ENCODE measurements around the gene TEX12. TPM values are rescaled to one million over a fixed set of nuclear protein-coding genes. Genes with fewer than 3 reads are reported as not detected.
"Not testable (repeated sequence)": the region's sequence is repeated elsewhere in the genome, so short reads cannot be mapped to it uniquely, and the experiment has no call there.

Gene TEX12
- total RNA-seq, 2 donors from 2014 or later = not detected

DNA sequence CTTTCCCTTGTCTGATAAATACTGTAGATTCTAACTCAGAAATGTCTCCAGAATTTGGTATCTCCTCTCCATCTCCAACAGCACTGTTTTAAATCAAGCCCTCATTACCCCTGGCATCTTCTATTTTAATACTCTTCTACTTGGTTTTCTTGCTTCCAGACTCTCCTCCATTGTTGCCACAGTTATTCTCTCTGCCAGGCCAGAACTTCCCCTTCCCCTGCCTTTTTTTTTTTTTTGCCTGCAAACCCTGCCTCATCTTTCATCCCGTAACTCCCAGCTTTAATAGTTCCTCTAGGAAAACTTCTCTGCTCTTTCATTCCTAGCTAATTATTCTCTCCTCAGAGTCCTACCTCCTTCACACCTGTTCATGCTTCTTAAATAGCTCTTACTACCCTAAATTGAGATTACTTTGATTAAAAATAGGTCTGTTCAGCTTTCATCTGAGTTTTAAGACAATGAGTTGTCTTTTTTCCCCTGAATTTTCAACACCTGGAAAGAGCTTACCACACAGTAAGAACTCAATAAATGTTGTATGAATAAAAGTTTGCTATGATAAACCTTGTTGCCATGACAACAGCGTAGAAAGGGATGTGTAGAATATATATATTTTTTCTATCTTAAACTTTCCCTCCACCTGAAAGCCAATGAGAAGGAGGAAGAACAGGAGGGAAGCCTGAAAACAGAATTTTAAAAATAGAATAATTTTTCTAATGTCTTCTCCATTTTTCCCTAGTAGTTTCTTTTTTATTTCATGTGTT, 6.9 kb upstream of the TEX12 start:
- WGBS, 2 donors = 64 to 69% methylated on average over 2 of the region's 2 CpGs
- H3K27me3 ChIP-seq = no peaks in the 10 kb centered on the region
- no peaks in the 10 kb centered on the region for H3K4me1 ChIP-seq
- TF ChIP-seq, protein P1, sequence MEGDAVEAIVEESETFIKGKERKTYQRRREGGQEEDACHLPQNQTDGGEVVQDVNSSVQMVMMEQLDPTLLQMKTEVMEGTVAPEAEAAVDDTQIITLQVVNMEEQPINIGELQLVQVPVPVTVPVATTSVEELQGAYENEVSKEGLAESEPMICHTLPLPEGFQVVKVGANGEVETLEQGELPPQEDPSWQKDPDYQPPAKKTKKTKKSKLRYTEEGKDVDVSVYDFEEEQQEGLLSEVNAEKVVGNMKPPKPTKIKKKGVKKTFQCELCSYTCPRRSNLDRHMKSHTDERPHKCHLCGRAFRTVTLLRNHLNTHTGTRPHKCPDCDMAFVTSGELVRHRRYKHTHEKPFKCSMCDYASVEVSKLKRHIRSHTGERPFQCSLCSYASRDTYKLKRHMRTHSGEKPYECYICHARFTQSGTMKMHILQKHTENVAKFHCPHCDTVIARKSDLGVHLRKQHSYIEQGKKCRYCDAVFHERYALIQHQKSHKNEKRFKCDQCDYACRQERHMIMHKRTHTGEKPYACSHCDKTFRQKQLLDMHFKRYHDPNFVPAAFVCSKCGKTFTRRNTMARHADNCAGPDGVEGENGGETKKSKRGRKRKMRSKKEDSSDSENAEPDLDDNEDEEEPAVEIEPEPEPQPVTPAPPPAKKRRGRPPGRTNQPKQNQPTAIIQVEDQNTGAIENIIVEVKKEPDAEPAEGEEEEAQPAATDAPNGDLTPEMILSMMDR (IDR thresholded peaks at IDR 0.05) = no peak
- TF ChIP-seq POLR2A (IDR thresholded peaks at IDR 0.05) = no peak
- no peak overlapping the region for H3K4me3 ChIP-seq
- DNase-seq (no peak), ATAC-seq (no peak)
- no peaks in the 10 kb centered on the region for H3K9me3 ChIP-seq
- H3K36me3 ChIP-seq (replicated peaks in 1 of 2; ENCODE audit: insufficient read depth in 1 of 2, low read depth in 2 of 2) = no peaks in the 10 kb centered on the region
- H3K27ac ChIP-seq = peak overlapping the region in 1 of 4 donors; percentile 60
- intact Hi-C loops (cut with DNase I) = no loop called here

DNA sequence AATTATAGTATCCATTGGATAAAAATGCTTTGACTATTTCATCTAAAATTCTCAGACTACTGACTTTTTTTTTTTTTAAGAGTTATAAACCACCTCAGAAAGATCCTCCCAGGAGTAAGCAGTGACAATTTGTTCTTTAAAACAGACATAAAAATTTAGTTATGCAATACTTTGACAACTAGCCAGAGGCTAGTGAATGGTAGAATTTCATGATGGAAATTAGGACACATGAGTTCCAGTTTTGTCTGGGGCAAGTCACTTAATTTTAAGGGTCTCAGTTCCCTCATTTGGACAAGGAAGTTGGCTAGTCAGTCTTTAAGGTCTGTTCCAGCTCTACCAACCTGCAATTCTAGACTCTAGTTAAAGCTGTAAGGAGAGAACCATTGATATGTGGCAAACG, 6.2 kb upstream of the TEX12 start:
- no peaks in the 10 kb centered on the region for H3K27me3 ChIP-seq
- no peaks in the 10 kb centered on the region for H3K36me3 ChIP-seq (replicated peaks in 1 of 2; ENCODE audit: insufficient read depth in 1 of 2, low read depth in 2 of 2)
- 28 to 50% methylated on average over 1 of the region's 1 CpG for WGBS, 2 donors
- no peaks in the 10 kb centered on the region for H3K4me1 ChIP-seq
- no peak overlapping the region for H3K27ac ChIP-seq
- H3K9me3 ChIP-seq = no peaks in the 10 kb centered on the region
- TF ChIP-seq POLR2A (IDR thresholded peaks at IDR 0.05) = no peak
- TF ChIP-seq, protein P1 (IDR thresholded peaks at IDR 0.05) = no peak
- intact Hi-C loops (cut with DNase I) = no loop called here
- DNase-seq = no peak
- no peak overlapping the region for H3K4me3 ChIP-seq
- no peak for ATAC-seq

DNA sequence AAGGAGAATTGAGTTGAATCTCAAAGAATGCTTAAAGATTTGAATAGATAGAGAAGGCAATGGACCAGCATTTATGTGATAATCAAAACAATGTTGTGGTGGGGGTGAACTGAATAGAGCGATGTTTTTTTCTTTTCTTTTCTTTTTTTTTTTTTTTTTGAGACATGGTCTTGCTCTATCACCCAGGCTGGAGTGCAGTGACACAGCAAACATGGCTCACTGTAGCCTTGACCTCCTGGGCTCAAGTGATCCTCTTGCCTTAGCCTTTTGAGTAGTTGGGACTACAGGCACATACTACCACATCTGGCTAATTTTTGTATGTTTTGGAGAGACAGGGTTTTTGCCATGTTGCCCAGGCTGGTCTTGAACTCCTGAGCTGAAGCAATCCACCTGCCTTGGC, 5.0 kb upstream of the TEX12 start:
- WGBS, 2 donors = 86 to 100% methylated on average over 1 of the region's 1 CpG
- H3K36me3 ChIP-seq (replicated peaks in 1 of 2; ENCODE audit: insufficient read depth in 1 of 2, low read depth in 2 of 2); intact Hi-C loops (cut with DNase I); H3K4me3 ChIP-seq; H3K27ac ChIP-seq; H3K4me1 ChIP-seq; DNase-seq; H3K27me3 ChIP-seq; ATAC-seq; H3K9me3 ChIP-seq: not testable (repeated sequence)

DNA sequence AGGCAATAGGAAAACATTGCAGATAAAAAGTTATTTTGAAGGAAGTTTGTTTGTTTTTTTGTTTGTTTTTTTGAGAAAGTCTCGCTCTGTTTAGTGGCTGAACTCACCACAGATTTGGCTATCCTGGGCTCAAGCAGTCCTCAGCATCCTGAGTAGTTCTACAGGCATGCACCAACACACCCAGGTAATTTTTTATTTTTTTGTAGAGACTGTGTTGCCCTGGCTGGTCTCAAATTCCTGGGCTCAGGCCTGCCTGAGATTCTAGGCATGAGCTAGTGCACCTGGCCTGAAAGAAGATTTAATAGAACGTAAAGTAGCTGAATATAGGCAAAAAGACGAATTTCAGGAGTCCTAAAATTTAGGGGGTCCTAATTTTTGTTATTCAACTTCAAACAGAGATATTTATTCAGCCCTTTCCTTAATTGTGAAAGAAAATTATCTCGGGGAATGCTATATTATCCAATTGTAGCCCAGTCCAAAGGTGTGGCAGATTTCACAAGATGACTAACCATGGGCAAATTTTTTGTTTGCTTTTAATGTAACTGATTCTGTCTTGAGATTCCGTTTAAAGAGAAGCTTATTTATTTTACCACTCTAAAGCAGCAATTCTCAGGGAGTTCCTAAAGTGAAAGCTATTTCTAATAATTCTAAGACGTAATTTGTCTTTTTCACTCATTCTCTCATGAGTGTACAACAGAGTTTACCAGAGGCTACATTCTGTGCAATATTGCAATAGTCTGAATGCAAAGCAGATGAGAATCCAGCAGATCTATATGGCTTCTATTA, 4.2 kb upstream of the TEX12 start:
- DNase-seq (no peak), ATAC-seq (peak; percentile 16)
- no peaks in the 10 kb centered on the region for H3K9me3 ChIP-seq
- 43 to 63% methylated on average over 6 of the region's 6 CpGs for WGBS, 2 donors
- intact Hi-C loops (cut with DNase I) = no loop called here
- no peaks in the 10 kb centered on the region for H3K27me3 ChIP-seq
- H3K36me3 ChIP-seq (replicated peaks in 1 of 2; ENCODE audit: insufficient read depth in 1 of 2, low read depth in 2 of 2) = no peaks in the 10 kb centered on the region
- peak overlapping the region in 1 of 4 donors; percentile 67 for H3K27ac ChIP-seq
- no peak for TF ChIP-seq POLR2A (IDR thresholded peaks at IDR 0.05)
- TF ChIP-seq, protein P1 (IDR thresholded peaks at IDR 0.05) = no peak
- no peaks in the 10 kb centered on the region for H3K4me1 ChIP-seq
- peak overlapping the region in 1 of 2 donors; percentile 18 for H3K4me3 ChIP-seq

DNA sequence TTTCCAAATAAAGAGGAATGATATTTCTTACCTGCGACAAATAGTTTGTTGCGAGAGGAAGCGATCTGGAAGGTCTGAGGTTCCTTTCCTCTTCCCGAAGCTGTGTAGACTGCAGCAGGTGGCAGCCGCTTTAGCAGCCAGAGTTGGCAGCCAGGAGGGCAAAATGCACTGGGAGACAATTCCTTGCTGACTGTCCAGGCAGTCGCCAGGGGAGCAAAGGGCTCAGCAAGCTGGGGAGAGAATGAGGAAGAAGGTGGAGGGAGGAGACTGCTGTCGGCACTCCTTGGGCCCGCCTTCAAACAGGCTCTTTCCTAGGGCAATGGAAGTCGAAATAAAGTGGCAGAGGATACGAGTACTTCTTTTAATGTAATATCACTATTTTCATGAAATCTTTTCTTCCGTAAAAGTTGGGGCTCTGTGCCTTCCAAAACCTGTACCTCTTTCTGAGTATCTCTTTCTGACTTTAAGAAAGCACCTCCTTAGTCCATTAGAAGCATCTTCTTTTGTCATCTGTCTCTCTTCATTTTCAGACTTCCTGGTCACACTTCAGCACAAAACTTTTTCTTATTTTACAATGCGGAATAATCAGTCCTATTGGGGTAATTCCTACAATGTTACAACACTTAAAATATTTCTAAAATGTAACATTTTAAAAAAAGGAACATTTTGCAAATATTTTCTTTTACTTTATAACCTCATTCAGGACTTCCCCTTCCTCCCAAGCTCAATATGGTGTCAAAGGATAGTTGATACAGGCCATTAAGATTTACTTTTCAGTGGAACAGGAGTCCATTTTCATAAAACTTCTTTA, 3.1 kb upstream of the TEX12 start, which contains the start of gene IL18:
TSS of gene IL18 (minus strand) at position 220 of the 811 bp plus-strand sequence. CDS start 9,041 bp downstream, outside the sequence.
- DNase-seq (peak; percentile 58 to 84 (median 80)), ATAC-seq (peak; percentile 76)
- TF ChIP-seq, protein P1 (IDR thresholded peaks at IDR 0.05) = peak in 3 of 7 experiments; percentile 19 to 34 (median 24)
- TF ChIP-seq POLR2A (IDR thresholded peaks at IDR 0.05) = peak in 2 of 3 donors; percentile 51 to 66
- Histone ChIP-seq H3K27me3 (no peaks in the 10 kb centered on the region), H3K4me1 (no peaks in the 10 kb centered on the region), H3K9me3 (no peaks in the 10 kb centered on the region), H3K27ac (peak within 1 kb of the TSS in 3 of 4 donors; percentile 23 to 67 (median 36)), H3K4me3 (peak within 1 kb of the TSS in 1 of 2 donors; percentile 18), H3K36me3 (replicated peaks in 1 of 2; ENCODE audit: insufficient read depth in 1 of 2, low read depth in 2 of 2) (no peaks in the 10 kb centered on the region)
- intact Hi-C loops (cut with DNase I) = no loop called here
- 32 to 64% methylated on average over 12 of the region's 12 CpGs for WGBS, 2 donors

Data from body of pancreas (tissue), 4 donors.